Measurements from ENCODE around the gene HECW1.

GRCh38 chr7:43212921-43213320, 100.5 kb downstream of the HECW1 start:
- TF ChIP-seq ZNF121 (tag by site-specific recombination; IDR thresholded peaks at IDR 0.05) (no peak), CTCF (tag by site-specific recombination; IDR thresholded peaks at IDR 0.05) (no peak), ZNF621 (tag by site-specific recombination; IDR thresholded peaks at IDR 0.05) (no peak), ZNF274 (IDR thresholded peaks at IDR 0.05; ENCODE audit: low read length) (no peak), ZNF274 (tag by site-specific recombination; IDR thresholded peaks at IDR 0.05; ENCODE audit: borderline replicate concordance) (no peak), ZNF792 (tag by site-specific recombination; IDR thresholded peaks at IDR 0.05) (no peak), ZNF146 (tag by site-specific recombination; IDR thresholded peaks at IDR 0.05) (no peak), ZNF610 (tag by site-specific recombination; IDR thresholded peaks at IDR 0.05; ENCODE audit: borderline replicate concordance) (no peak), PRDM4 (tag by site-specific recombination; IDR thresholded peaks at IDR 0.05) (no peak), ZNF514 (tag by site-specific recombination; IDR thresholded peaks at IDR 0.05) (no peak), HIC1 (tag by site-specific recombination; IDR thresholded peaks at IDR 0.05) (no peak), ZNF16 (tag by site-specific recombination; IDR thresholded peaks at IDR 0.05; ENCODE audit: low read depth) (no peak), ZNF362 (tag by site-specific recombination; IDR thresholded peaks at IDR 0.05) (no peak), ZNF76 (tag by site-specific recombination; IDR thresholded peaks at IDR 0.05; ENCODE audit: borderline replicate concordance, low read depth) (no peak), GLI4 (tag by site-specific recombination; IDR thresholded peaks at IDR 0.05) (no peak)
